ENCODE results near the gene SLC6A12. TPM values are rescaled to one million over a fixed set of nuclear protein-coding genes. Genes with fewer than 3 reads are reported as not detected.

SLC6A12 gene
- total RNA-seq, 1 experiment from 2014 or later = 2.1 TPM

DNA sequence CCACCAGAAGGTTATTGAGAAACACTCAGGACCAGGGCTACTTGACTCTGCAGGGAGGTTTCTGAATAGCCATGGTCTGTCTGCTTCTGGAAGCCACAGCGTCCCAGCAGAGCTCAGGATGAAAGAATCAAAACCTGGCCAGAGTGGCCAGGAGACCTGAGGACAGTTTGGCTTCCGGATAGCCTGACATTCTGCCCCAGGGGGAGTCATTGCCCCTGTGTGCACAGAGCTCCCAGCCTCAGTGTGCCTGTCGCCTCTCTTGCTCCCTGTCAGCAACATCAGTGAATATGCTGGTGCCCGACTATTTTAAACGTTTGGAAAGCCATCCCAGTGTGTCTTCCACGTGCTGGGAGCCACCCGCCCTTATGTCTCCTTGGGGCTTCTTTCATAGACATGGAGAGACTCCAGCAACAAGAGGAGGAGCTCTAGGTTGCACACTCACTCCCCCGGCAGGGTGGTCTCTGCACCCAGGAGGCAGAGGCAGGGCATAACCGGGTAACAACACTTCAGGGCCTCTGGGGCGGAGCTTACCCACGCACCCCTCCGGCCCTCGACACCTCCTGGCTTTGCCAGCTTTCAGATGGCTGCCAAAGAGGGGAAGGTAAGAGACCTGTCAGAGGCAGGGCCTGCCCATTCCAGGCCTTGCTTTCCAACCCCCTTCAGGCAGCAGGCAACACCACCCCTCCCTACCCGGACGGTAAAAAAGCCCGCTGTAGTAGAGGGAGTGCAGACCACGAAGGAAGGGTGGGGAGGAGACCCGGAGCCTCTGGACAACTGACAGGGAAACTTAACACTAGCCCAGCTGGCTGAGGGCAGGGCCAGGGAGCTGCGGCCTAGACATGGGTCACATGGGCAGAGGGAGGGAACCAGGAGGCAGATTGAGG lies 19.0 kb upstream of the SLC6A12 start:
- CTCF ChIA-PET = interaction anchor here (0.9 kb wide), 1 partner anchor 20 kb away, joined by 3 read pairs; no protein-coding TSS in a partner anchor
- H3K4me3 ChIP-seq (ENCODE audit: low read depth, low read length) = no peak overlapping the region
- no peaks in the 10 kb centered on the region for H3K4me1 ChIP-seq
- no peak for TF ChIP-seq CTCF (IDR thresholded peaks at IDR 0.05; ENCODE audit: insufficient read depth in 1 of 2, low read depth in 1 of 2, low read length in 1 of 2, severe bottlenecking in 1 of 2, unreplicated experiment in 1 of 2)
- H3K4me1 Mint-ChIP-seq (ENCODE audit: low read depth, unreplicated experiment) = no peaks in the 10 kb centered on the region
- no peaks in the 10 kb centered on the region for H3K36me3 ChIP-seq (ENCODE audit: control insufficient read depth, insufficient read depth, low read length)
- POLR2A ChIA-PET = no interaction called here
- H3K4me3 Mint-ChIP-seq (ENCODE audit: unreplicated experiment) = no peak overlapping the region
- H3K27me3 ChIP-seq (replicated peaks; ENCODE audit: control insufficient read depth, insufficient read depth, low read length) = no peaks in the 10 kb centered on the region
- H3K9me3 ChIP-seq = peaks cover 32% of the 10 kb centered on the region
- BruUV-seq (replicated peaks) = no TSS peak
- DNase-seq = peak in 1 of 2 experiments; percentile 31
- H3K27me3 Mint-ChIP-seq (ENCODE audit: insufficient read depth, unreplicated experiment) = peaks cover 13% of the 10 kb centered on the region
- peaks cover 14% of the 10 kb centered on the region for H3K9me3 Mint-ChIP-seq (ENCODE audit: unreplicated experiment)
- peaks cover 4% of the 10 kb centered on the region for H3K36me3 Mint-ChIP-seq (ENCODE audit: insufficient read depth, unreplicated experiment)
- intact Hi-C loops (cut with micrococcal nuclease; ENCODE audit: unreplicated experiment) = no loop called here
- no peak overlapping the region for H3K27ac Mint-ChIP-seq (ENCODE audit: unreplicated experiment)

DNA sequence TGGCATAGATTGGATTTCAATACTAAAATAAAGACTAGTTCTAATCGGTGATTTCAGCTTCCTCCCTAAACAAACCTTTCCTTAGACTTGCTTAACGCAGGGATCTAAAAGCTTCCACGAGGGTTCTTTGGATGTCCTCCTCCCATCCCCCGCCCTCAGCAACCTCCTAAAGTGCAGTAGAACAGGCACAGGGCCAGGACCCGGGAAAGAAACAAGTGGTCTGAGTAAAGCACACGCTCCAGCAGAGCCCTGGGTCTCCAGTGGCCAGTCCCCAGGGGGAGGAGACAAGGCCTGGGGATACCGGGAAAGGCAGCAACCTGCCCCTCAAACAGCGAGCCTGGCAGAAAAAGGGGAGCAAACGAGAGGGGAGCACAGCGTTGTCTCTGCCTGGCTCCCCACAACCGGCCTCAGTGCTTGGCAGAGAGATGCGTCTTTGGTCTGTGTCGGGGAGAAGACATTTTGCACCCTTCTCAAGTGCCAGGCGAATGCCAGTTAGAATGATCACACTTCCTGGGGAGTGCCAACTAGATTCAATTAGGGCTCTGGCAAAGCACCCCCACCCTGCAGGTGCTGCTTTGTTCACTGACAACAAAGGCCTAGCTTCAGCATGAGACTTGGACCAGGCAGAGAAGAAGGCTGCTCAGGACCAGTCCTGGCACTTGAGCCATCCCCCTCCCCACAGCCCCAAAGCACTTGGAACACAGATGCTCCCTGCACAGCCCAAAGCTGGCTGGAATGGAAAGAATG lies 17.1 kb upstream of the SLC6A12 start:
- Mint-ChIP-seq H3K4me1 (ENCODE audit: low read depth, unreplicated experiment) (no peaks in the 10 kb centered on the region), H3K9me3 (ENCODE audit: unreplicated experiment) (peaks cover 7% of the 10 kb centered on the region), H3K27ac (ENCODE audit: unreplicated experiment) (no peak overlapping the region), H3K4me3 (ENCODE audit: unreplicated experiment) (no peak overlapping the region), H3K27me3 (ENCODE audit: insufficient read depth, unreplicated experiment) (peaks cover 18% of the 10 kb centered on the region), H3K36me3 (ENCODE audit: insufficient read depth, unreplicated experiment) (peaks cover 4% of the 10 kb centered on the region)
- no peaks in the 10 kb centered on the region for H3K4me1 ChIP-seq
- intact Hi-C loops (cut with micrococcal nuclease; ENCODE audit: unreplicated experiment) = no loop called here
- no peak for TF ChIP-seq CTCF (IDR thresholded peaks at IDR 0.05; ENCODE audit: insufficient read depth in 1 of 2, low read depth in 1 of 2, low read length in 1 of 2, severe bottlenecking in 1 of 2, unreplicated experiment in 1 of 2)
- H3K9me3 ChIP-seq = peaks cover 14% of the 10 kb centered on the region
- H3K4me3 ChIP-seq (ENCODE audit: low read depth, low read length) = no peak overlapping the region
- peak in 1 of 2 experiments; percentile 28 for DNase-seq
- H3K27me3 ChIP-seq (replicated peaks; ENCODE audit: control insufficient read depth, insufficient read depth, low read length) = no peaks in the 10 kb centered on the region
- BruUV-seq (replicated peaks) = no TSS peak
- no peaks in the 10 kb centered on the region for H3K36me3 ChIP-seq (ENCODE audit: control insufficient read depth, insufficient read depth, low read length)
- POLR2A ChIA-PET = no interaction called here
- CTCF ChIA-PET = no interaction called here

GRCh38 chr12:229441-230191 lies 15.7 kb upstream of the SLC6A12 start:
- Mint-ChIP-seq H3K4me1 (ENCODE audit: low read depth, unreplicated experiment) (no peaks in the 10 kb centered on the region), H3K27ac (ENCODE audit: unreplicated experiment) (no peak overlapping the region), H3K4me3 (ENCODE audit: unreplicated experiment) (no peak overlapping the region), H3K9me3 (ENCODE audit: unreplicated experiment) (no peaks in the 10 kb centered on the region), H3K36me3 (ENCODE audit: insufficient read depth, unreplicated experiment) (no peaks in the 10 kb centered on the region), H3K27me3 (ENCODE audit: insufficient read depth, unreplicated experiment) (peaks cover 18% of the 10 kb centered on the region)
- ChIA-PET POLR2A (interaction anchor here (0.5 kb wide), 1 partner anchor 39 kb away, joined by 3 read pairs; no protein-coding TSS in a partner anchor), CTCF (interaction anchor here (1.2 kb wide), 1 partner anchor 9 kb away, joined by 3 read pairs; no protein-coding TSS in a partner anchor)
- Histone ChIP-seq H3K27me3 (replicated peaks; ENCODE audit: control insufficient read depth, insufficient read depth, low read length) (no peaks in the 10 kb centered on the region), H3K36me3 (ENCODE audit: control insufficient read depth, insufficient read depth, low read length) (no peaks in the 10 kb centered on the region), H3K4me3 (ENCODE audit: low read depth, low read length) (no peak overlapping the region), H3K4me1 (no peaks in the 10 kb centered on the region), H3K9me3 (peaks cover 3% of the 10 kb centered on the region)
- intact Hi-C loops (cut with micrococcal nuclease; ENCODE audit: unreplicated experiment) = no loop called here
- no peak for TF ChIP-seq CTCF (IDR thresholded peaks at IDR 0.05; ENCODE audit: insufficient read depth in 1 of 2, low read depth in 1 of 2, low read length in 1 of 2, severe bottlenecking in 1 of 2, unreplicated experiment in 1 of 2)
- DNase-seq = no peak
- BruUV-seq (replicated peaks) = no TSS peak
